ENCODE data around the gene SPOCK1.
"Not testable (repeated sequence)": the region's sequence is repeated elsewhere in the genome, so short reads cannot be mapped to it uniquely, and the experiment has no call there.

Gene SPOCK1

GRCh38 chr5:137393196-137393993, 105.7 kb downstream of the SPOCK1 start:
- DNase-seq: no peak

- DNase-seq: no peak
These were observed 106.9 kb downstream of the SPOCK1 start for GRCh38 chr5:137392261-137392660.

GRCh38 chr5:137391044-137391443, 108.1 kb downstream of the SPOCK1 start:
- not testable (repeated sequence) for DNase-seq

GRCh38 chr5:137389042-137389441, 110.1 kb downstream of the SPOCK1 start:
- no peak for DNase-seq

- no peak for DNase-seq
These were observed 114.1 kb downstream of the SPOCK1 start for GRCh38 chr5:137385064-137385463.

DNA sequence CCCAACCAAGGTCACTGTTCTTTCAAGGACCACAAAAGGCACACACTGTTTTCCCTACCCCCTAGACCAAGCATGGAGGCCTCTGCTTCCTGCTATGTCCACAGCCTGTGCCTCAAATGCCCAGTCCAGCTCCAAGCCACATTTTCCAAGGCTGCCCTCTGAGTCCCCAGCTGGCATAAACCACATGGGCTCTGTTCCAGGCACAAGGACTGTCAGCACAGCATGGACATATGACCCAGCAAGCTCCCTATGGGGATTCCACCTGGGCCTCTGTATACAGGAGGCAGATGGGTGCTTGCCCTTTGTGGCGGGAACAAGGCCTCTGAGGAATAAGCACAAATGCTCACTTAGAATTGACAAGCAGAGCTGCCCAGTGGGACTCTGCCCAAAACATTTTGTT, 115.2 kb downstream of the SPOCK1 start:
- no peak for DNase-seq

- DNase-seq: no peak
These were observed 117.6 kb downstream of the SPOCK1 start for GRCh38 chr5:137381555-137381954.

- DNase-seq: peak; percentile 55
These were observed 119.4 kb downstream of the SPOCK1 start for GRCh38 chr5:137379555-137380286.

GRCh38 chr5:137375741-137376526, 123.2 kb downstream of the SPOCK1 start:
- DNase-seq: no peak

DNA sequence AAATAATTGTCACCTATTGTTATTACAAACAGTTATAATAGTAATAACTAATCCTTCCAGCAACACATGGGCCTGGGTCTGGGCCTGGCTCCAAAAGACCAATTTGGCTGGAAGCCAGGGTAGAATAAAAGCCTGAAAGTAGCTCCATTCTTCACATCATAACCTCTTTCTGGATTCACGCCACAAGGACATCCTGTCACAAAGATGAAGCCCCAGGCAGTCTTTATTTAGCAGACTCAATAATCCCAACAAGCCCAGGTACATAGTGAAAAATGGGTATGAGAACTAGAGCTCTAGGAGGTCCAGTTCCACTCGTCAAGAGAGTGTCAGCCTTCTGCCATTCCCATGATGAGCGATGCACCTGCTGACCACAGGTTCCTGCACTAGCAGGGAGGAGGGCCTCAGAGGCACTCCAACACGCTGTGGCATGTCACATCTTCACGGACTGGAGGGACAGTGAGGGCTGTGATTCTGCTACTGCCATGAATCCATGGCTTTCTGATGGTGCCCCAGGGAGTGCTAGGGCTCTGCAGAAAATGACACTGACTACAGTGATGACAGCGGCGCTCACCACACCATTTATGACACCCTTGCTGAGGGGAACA, 124.9 kb downstream of the SPOCK1 start:
- no peak for DNase-seq

- DNase-seq: peak; percentile 36
These were observed 126.4 kb downstream of the SPOCK1 start for GRCh38 chr5:137372773-137373160.

DNA sequence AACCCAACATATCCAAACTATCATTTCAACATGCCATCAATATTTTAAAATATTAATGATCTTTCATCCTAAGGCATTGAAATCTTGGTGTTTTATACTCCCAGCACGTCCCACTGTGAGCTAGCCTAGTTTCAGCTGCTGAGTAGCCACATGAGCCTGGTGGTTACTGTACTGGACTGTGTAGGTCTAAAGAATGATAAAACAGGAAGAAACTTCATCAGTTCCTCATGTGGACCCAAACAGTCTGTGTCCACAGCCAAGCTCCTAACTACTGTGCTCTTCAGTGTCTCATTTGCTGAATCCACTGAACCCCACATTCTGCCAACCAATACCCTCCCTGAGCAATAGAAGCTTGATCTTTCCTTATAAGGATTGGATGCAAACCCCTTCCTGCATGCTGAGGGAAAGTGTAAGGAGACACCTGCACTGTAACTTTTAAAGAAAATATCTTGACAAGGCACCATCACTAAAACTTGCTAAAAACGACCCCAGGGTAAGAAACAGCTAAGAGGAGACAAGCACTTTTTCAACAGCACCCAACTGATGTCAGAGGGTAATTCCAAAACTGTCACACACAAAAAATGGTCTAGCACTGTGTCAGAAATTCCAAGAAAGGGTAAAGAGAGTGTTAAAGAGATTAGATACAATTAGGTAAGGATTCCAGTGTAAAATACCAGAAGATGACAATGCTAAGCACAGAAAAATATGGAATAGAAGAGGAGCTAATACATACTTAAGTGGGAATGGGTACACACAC, 126.9 kb downstream of the SPOCK1 start:
- no peak for DNase-seq

DNA sequence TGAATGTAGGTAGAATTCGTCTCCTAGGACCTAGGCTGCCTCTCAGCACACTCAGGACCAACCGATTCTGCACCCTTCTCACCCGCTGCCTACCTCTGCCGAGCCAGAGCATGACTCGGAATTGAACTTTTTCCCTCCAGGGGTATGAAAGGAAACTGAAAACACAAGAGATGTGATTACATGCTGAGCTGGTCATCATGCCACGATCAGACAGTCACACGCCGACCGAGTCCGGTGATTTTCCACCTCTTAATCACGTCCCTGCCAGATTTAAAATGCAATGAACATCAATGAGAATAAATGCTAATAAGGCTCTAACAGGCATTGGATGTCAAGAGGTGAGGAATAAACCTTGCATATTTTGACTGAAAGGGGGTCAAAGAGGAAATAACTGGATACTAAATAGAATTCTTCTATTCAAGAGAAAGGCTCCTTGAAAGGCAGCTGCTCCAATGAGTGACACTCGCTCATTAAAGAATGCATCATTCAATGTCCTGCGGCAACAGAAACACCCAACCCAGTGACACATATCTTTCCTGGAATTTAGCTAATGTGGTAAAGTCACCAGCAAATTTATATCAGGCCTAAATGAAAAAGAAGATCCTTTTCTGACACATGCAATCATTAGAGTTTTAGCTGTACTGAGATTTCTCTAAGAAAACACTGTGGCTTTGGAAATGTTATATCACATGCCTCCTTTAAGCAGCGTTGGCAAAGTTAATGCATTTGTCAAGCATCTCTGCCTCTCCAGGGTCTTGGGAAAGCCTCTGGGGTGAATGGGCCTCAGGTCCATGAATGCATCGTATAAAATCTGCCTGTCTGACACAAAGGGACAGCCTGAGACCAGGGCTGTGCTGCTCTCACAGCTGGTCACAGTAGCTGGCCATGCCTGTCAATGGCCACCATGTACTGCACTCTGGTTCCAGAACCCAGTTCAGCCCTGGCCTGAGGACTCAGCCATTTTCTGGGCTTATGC, 128.7 kb downstream of the SPOCK1 start:
- DNase-seq: peak; percentile 61

- DNase-seq: no peak
These were observed 130.5 kb downstream of the SPOCK1 start for GRCh38 chr5:137368651-137369050.

DNA sequence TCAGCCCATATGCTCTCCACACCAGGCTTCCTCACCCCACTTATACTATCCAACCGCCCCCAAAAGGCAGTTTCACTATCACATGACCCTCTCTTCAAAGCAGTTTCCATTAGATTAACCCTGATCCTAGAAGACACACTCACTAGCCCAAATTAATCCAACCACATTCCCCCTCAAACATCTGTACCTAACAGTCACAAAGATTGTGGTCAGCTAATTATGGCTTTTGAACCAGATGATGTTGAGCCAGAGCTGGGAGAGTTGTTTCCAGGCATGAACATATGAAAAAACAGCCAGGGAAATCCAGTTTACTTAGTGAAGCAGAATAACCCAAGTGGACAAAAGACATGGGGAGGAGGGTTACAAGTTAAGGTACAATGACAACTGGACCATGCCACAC, 131.2 kb downstream of the SPOCK1 start:
- DNase-seq: peak; percentile 18

GRCh38 chr5:137366526-137366925, 132.6 kb downstream of the SPOCK1 start:
- DNase-seq: peak; percentile 54

GRCh38 chr5:137365126-137365865, 133.8 kb downstream of the SPOCK1 start:
- DNase-seq: peak; percentile 64

DNA sequence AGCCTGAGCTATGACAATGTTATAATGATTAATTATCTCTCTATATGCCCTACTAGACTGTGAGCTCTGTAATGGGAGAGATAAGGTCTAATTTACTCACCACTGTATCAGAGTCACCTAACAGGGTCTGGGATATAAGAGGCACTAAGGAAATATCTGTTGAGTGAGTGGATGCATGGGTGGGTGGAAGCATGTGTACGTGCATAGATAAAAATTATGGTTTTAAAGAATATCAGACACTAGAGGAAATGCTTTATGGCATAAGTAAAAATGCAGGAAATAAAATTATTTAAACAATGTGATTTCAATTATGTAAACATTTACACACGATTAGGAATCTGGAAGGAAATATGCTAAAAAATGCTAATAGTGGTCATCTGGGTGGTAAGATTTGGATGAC, 137.8 kb downstream of the SPOCK1 start:
- peak; percentile 68 for DNase-seq

- peak; percentile 54 for DNase-seq
These were observed 138.5 kb downstream of the SPOCK1 start for GRCh38 chr5:137360607-137361006.

DNA sequence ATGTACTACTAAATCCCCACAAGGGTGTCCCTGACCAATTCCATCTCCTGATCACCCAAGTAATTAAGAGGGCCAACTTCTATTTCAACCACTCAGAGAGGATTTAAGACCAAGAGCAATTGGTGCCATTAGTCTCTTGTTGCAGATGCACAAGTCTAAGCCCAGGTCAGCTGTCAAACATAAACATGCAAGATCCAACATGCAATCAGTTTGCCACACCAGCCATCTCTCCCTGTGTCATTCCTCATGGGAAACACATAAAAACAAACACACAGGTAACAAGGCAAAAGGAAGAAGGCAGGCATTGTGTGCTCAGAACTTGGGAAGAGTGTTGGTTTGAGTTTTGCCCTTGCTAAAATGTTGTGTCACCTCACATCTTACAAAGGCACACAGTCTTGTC, 139.2 kb downstream of the SPOCK1 start:
- no peak for DNase-seq

Data from fibroblast of skin of abdomen (primary cell).